HG03196 (cell line): Measurements from ENCODE around the gene CD2AP.
A peak's percentile ranks its signal among the peaks of the same experiment; 100 is the strongest.
"Not testable (repeated sequence)": the region's sequence is repeated elsewhere in the genome, so short reads cannot be mapped to it uniquely, and the experiment has no call there.

Experiments
- ATAC-seq: cut with Tn5 transposase; IDR thresholded peaks from one replicate; pipeline ENCODE4 v1.9.1; 2021; ENCODE audit not compliant: unreplicated experiment

CD2AP gene

GRCh38 chr6:47631269-47631772 lies 153.7 kb downstream of the CD2AP start:
- peak; percentile 41 for ATAC-seq

- no peak for ATAC-seq
Observed at GRCh38 chr6:47631797-47632196, 154.2 kb downstream of the CD2AP start.

- no peak for ATAC-seq
Observed at GRCh38 chr6:47633141-47633540, 155.6 kb downstream of the CD2AP start.

GRCh38 chr6:47634210-47635047 lies 156.8 kb downstream of the CD2AP start:
- no peak for ATAC-seq

GRCh38 chr6:47646689-47647088 lies 169.1 kb downstream of the CD2AP start:
- no peak for ATAC-seq

- no peak for ATAC-seq
Observed at GRCh38 chr6:47647188-47647587, 169.6 kb downstream of the CD2AP start.

GRCh38 chr6:47647626-47648025 lies 170.0 kb downstream of the CD2AP start:
- not testable (repeated sequence) for ATAC-seq

GRCh38 chr6:47648031-47648430 lies 170.4 kb downstream of the CD2AP start:
- ATAC-seq: no peak

GRCh38 chr6:47650553-47651432 lies 173.2 kb downstream of the CD2AP start:
- no peak for ATAC-seq

- no peak for ATAC-seq
Observed at GRCh38 chr6:47651505-47651944, 173.9 kb downstream of the CD2AP start.

- no peak for ATAC-seq
Observed at GRCh38 chr6:47653706-47654105, 176.1 kb downstream of the CD2AP start.

- no peak for ATAC-seq
Observed at GRCh38 chr6:47654255-47654654, 176.7 kb downstream of the CD2AP start.

- ATAC-seq: peak; percentile 59
Observed at GRCh38 chr6:47655719-47656595, 178.4 kb downstream of the CD2AP start.

- no peak for ATAC-seq
Observed at GRCh38 chr6:47661960-47662359, 184.4 kb downstream of the CD2AP start.

- ATAC-seq: no peak
Observed at GRCh38 chr6:47663462-47664216, 186.1 kb downstream of the CD2AP start.

GRCh38 chr6:47665112-47665511 lies 187.5 kb downstream of the CD2AP start:
- ATAC-seq: no peak

GRCh38 chr6:47669684-47670513 lies 192.3 kb downstream of the CD2AP start:
- no peak for ATAC-seq

- ATAC-seq: no peak
Observed at GRCh38 chr6:47670851-47671250, 193.3 kb downstream of the CD2AP start.

GRCh38 chr6:47671777-47672176 lies 194.2 kb downstream of the CD2AP start:
- no peak for ATAC-seq
